Spleen (tissue), 11 donors: ENCODE data around the gene MYH10. TPM values are rescaled to one million over a fixed set of nuclear protein-coding genes. Genes with fewer than 3 reads are reported as not detected.

Experiments used
- DNase-seq: peaks from one replicate; pipeline ENCODE4 v3.0.0-alpha.2; 2020
- H3K27ac ChIP-seq, 8 donors: fragments of 200-600 bp; sonication (generic) in 7 of 8; 1 replicate in 4 of 8; 2 replicates in 4 of 8; pipeline versions ENCODE4 v1.5.0 to v1.8.0; 2016 to 2021; ENCODE audit warnings: inconsistent platforms in 4 of 8, mild to moderate bottlenecking in 4 of 8, moderate library complexity in 1 of 8
- H3K27me3 ChIP-seq, 7 donors: fragments of 200-600 bp; sonication (generic) in 6 of 7; replicated peaks in 1 of 7; 1 replicate in 4 of 7; 2 replicates in 3 of 7; pipeline versions ENCODE4 v1.5.0 to v1.8.0; 2016 to 2021; ENCODE audit warnings: inconsistent platforms in 3 of 7, mild to moderate bottlenecking in 1 of 7
- H3K36me3 ChIP-seq, 6 donors: fragments of 200-600 bp; sonication (generic) in 5 of 6; 1 replicate in 4 of 6; 2 replicates in 2 of 6; pipeline versions ENCODE4 v1.5.0 to v1.8.0; 2016 to 2021; ENCODE audit warnings: inconsistent platforms in 2 of 6
- H3K4me1 ChIP-seq, 6 donors: fragments of 200-600 bp; sonication (generic) in 5 of 6; 1 replicate in 3 of 6; 2 replicates in 3 of 6; pipeline versions ENCODE4 v1.5.0 to v1.8.0; 2016 to 2021; ENCODE audit warnings: inconsistent platforms in 3 of 6
- H3K4me3 ChIP-seq, 8 donors: fragments of 200-600 bp; sonication (generic) in 7 of 8; 1 replicate in 4 of 8; 2 replicates in 4 of 8; pipeline versions ENCODE4 v1.5.0 to v1.8.0; 2016 to 2021; ENCODE audit warnings: inconsistent platforms in 4 of 8, mild to moderate bottlenecking in 4 of 8, moderate library complexity in 2 of 8
- H3K9me3 ChIP-seq, 8 donors: fragments of 200-600 bp; sonication (generic) in 7 of 8; 1 replicate in 4 of 8; 2 replicates in 4 of 8; pipeline versions ENCODE4 v1.5.0 to v1.8.0; 2016 to 2021; ENCODE audit warnings: inconsistent platforms in 4 of 8
- CTCF ChIP-seq, 11 experiments: fragments of 200-600 bp in 7 of 11; fragments of 450-650 bp in 4 of 11; sonication (generic) in 4 of 11; IDR thresholded peaks in 8 of 11; conservative IDR thresholded peaks in 3 of 11; 1 replicate in 7 of 11; 2 replicates in 4 of 11; pipeline versions ENCODE4 v1.4.0 to v1.8.0; 2016 to 2021; ENCODE audit warnings: antibody characterized with exemption in 11 of 11, inconsistent platforms in 4 of 11, mild to moderate bottlenecking in 1 of 11
- POLR2A ChIP-seq, 3 donors: fragments of 450-650 bp; IDR thresholded peaks; one replicate each; pipeline ENCODE4 v1.5.1; 2017; ENCODE audit warnings: antibody characterized with exemption in 3 of 3, mild to moderate bottlenecking in 1 of 3
- POLR2AphosphoS5 ChIP-seq, 3 donors: sonication (generic); formaldehyde crosslinking; IDR thresholded peaks; one replicate each; pipeline ENCODE4 v1.5.1; 2017; ENCODE audit warnings: antibody characterized with exemption in 3 of 3
- WGBS, 5 donors: extraction: QIAGEN DNeasy Blood & Tissue Kit in 3 of 5; methylation state at CpG; one replicate each; pipeline versions ENCODE4 v1.1.5 to v1.1.7; 2013 to 2018; 5-methylcytosine and 5-hydroxymethylcytosine counted together
- intact Hi-C: fragments of 100-400 bp; cut with DNase I; formaldehyde crosslinking; loops from one replicate; pipeline ENCODE4 v1.15.0; 2023; ENCODE audit warnings: low total_unique reads
- polyA plus RNA-seq, 3 donors: library from polyadenylated mRNA; stranded (reverse); fragments of 200-250 nt; gene quantifications; one replicate each; pipeline ENCODE4 v1.2.1, GENCODE V29; 2013
- total RNA-seq, 7 donors: library from RNA; depleted of rRNA in 3 of 7; stranded (reverse); fragments of >200 nt in 3 of 7; fragmentation: NEBNext Ultra II Directional in 4 of 7; extraction: Animal tissue kit (Norgen Biotek cat#: 25700) in 4 of 7; gene quantifications; one replicate each; pipeline versions ENCODE4 v1.1.0 to v1.2.1, GENCODE V29; 2016 to 2021
- donor health status: healthy with polysubstance abuse.
- donor health status: DM: no; HTN: no; CAD: no; lungs with moderate emphysema.
- donor health status: DM: no; HTN: no; CAD: no.
- donor health status: Bipolar disorder and iron deficiency.
- donor health status: healthy.
- donor health status: DM: no; HTN: no; CAD: no.
- donor health status: DM: yes; HTN: yes; CAD: no.

The MYH10 gene
- total and polyA plus RNA-seq, 10 donors: 1.0 to 14.4 (median 7.5) TPM

GRCh38 chr17:8574687-8575086 is 55.8 kb downstream of the MYH10 start:
- Histone ChIP-seq H3K9me3 (no peaks in the 10 kb centered on the region), H3K27ac (no peak overlapping the region), H3K27me3 (peaks cover 0 to 5% (median 0%) of the 10 kb centered on the region in 7 donors), H3K4me3 (no peak overlapping the region), H3K4me1 (no peaks in the 10 kb centered on the region), H3K36me3 (no peaks in the 10 kb centered on the region)
- WGBS, 5 donors: 74 to 83% (median 79%) methylated on average over 9 of the region's 9 CpGs
- DNase-seq: no peak
- TF ChIP-seq POLR2A (IDR thresholded peaks at IDR 0.05) (no peak), CTCF (IDR thresholded peaks at IDR 0.05 in 8 of 11, conservative IDR thresholded peaks at IDR 0.05 in 3 of 11) (peak in 1 of 11 experiments; percentile 16), POLR2AphosphoS5 (IDR thresholded peaks at IDR 0.05) (no peak)
- intact Hi-C loops: loop anchor here (5.0 kb wide), 1 partner anchor 173 kb away; no protein-coding TSS in a partner anchor

GRCh38 chr17:8572764-8573163 is 57.8 kb downstream of the MYH10 start:
- no peaks in the 10 kb centered on the region for H3K36me3 ChIP-seq
- H3K27ac ChIP-seq: no peak overlapping the region
- H3K4me1 ChIP-seq: no peaks in the 10 kb centered on the region
- 65 to 87% (median 73%) methylated on average over 1 of the region's 1 CpG for WGBS, 5 donors
- peaks cover 0 to 5% (median 0%) of the 10 kb centered on the region in 7 donors for H3K27me3 ChIP-seq
- intact Hi-C loops: loop anchor here (5.0 kb wide), 1 partner anchor 175 kb away; no protein-coding TSS in a partner anchor
- H3K9me3 ChIP-seq: no peaks in the 10 kb centered on the region
- no peak overlapping the region for H3K4me3 ChIP-seq
- no peak for DNase-seq
- peak in 1 of 11 experiments; percentile 19 for TF ChIP-seq CTCF (IDR thresholded peaks at IDR 0.05 in 8 of 11, conservative IDR thresholded peaks at IDR 0.05 in 3 of 11)
- TF ChIP-seq POLR2AphosphoS5 (IDR thresholded peaks at IDR 0.05): no peak

GRCh38 chr17:8563981-8564602 is 66.4 kb downstream of the MYH10 start:
- H3K9me3 ChIP-seq: no peaks in the 10 kb centered on the region
- WGBS, 5 donors: 69 to 81% (median 75%) methylated on average over 7 of the region's 7 CpGs
- DNase-seq: no peak
- TF ChIP-seq CTCF (IDR thresholded peaks at IDR 0.05 in 8 of 11, conservative IDR thresholded peaks at IDR 0.05 in 3 of 11) (no peak), POLR2AphosphoS5 (IDR thresholded peaks at IDR 0.05) (no peak), POLR2A (IDR thresholded peaks at IDR 0.05) (no peak)
- H3K4me1 ChIP-seq: no peaks in the 10 kb centered on the region
- intact Hi-C loops: no loop called here
- H3K4me3 ChIP-seq: no peak overlapping the region
- H3K27me3 ChIP-seq: no peaks in the 10 kb centered on the region
- H3K36me3 ChIP-seq: no peaks in the 10 kb centered on the region
- no peak overlapping the region for H3K27ac ChIP-seq

GRCh38 chr17:8563024-8563776 is 67.3 kb downstream of the MYH10 start:
- no peaks in the 10 kb centered on the region for H3K9me3 ChIP-seq
- H3K36me3 ChIP-seq: no peaks in the 10 kb centered on the region
- TF ChIP-seq POLR2AphosphoS5 (IDR thresholded peaks at IDR 0.05) (no peak), POLR2A (IDR thresholded peaks at IDR 0.05) (no peak)
- no peak overlapping the region for H3K4me3 ChIP-seq
- H3K27me3 ChIP-seq: no peaks in the 10 kb centered on the region
- no peak overlapping the region for H3K27ac ChIP-seq
- H3K4me1 ChIP-seq: no peaks in the 10 kb centered on the region
- no peak for DNase-seq
- intact Hi-C loops: no loop called here
- WGBS, 5 donors: 80 to 91% (median 85%) methylated on average over 5 of the region's 5 CpGs
